Activated CD8-positive, alpha-beta T cell treated with anti-CD3 and anti-CD28 coated beads, Interleukin-2, amount 10 ng/mL, durations not matched to agents 7 days and 5 days (primary cell): Measurements from ENCODE around the gene CEP131. TPM values are rescaled to one million over a fixed set of nuclear protein-coding genes. Genes with fewer than 3 reads are reported as not detected.
"Not testable (repeated sequence)": the region's sequence is repeated elsewhere in the genome, so short reads cannot be mapped to it uniquely, and the experiment has no call there.

ENCODE experiments used
- ATAC-seq: fragments of 150-1000 bp; cut with Tn5 transposase; one replicate; pipeline ENCODE4 v1.10.0; 2021; ENCODE audit warnings: moderate library complexity
- CTCF ChIA-PET: fragments of 350-600 bp; sonication (Branson Sonifier 250); formaldehyde crosslinking; loops from one replicate; lab custom pipeline; 2021; ENCODE audit warnings: antibody characterized with exemption; lab: Charles Lee
- POLR2A ChIA-PET: fragments of 350-600 bp; sonication (Branson Sonifier 250); formaldehyde crosslinking; loops from one replicate; lab custom pipeline; 2021; ENCODE audit warnings: antibody characterized with exemption; lab: Charles Lee
- DNase-seq: peaks from one replicate; pipeline ENCODE4 v3.0.0-alpha.2; 2020
- H3K27ac Mint-ChIP-seq: one replicate; pipeline ENCODE4 v1.8.0; 2021; ENCODE audit warnings: mild to moderate bottlenecking, mixed read lengths
- H3K27me3 Mint-ChIP-seq: one replicate; pipeline ENCODE4 v1.8.0; 2021; ENCODE audit warnings: low read depth, mixed read lengths
- H3K36me3 Mint-ChIP-seq: one replicate; pipeline ENCODE4 v1.8.0; 2021; ENCODE audit warnings: low read depth, mixed read lengths
- H3K4me1 Mint-ChIP-seq: one replicate; pipeline ENCODE4 v1.8.0; 2021; ENCODE audit warnings: low read depth, mixed read lengths
- H3K4me3 Mint-ChIP-seq: one replicate; pipeline ENCODE4 v1.8.0; 2021; ENCODE audit warnings: mild to moderate bottlenecking, mixed read lengths
- H3K9me3 Mint-ChIP-seq: one replicate; pipeline ENCODE4 v1.8.0; 2022; ENCODE audit warnings: mixed read lengths; ENCODE audit not compliant: insufficient read depth
- total RNA-seq, 2 experiments: library from RNA; stranded (reverse); gene quantifications; one replicate each; pipeline ENCODE4 v1.2.3, GENCODE V29; 2021

Gene CEP131
- total RNA-seq, 2 experiments from 2014 or later = 17.9 to 19.0 TPM

DNA sequence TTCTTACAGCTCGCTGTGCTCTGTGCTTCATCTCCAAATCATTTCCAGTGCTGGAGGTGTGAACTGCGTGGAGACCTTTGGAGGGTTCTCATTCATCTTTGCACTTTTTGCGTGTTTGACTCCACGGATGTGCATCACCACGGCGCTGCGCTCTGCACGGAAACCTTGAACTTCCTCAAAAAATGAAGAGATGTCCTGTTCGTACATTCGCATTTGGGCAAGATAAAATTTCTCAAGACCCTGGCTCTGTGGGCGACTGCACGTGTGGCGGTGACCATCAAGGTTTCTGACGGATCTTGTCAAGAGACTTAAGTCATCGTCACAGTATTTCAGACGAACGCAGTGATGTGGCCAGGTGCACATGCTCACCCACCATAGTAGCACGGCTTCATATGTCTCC is 67.8 kb downstream of the CEP131 start:
- ChIA-PET CTCF (no interaction called here), POLR2A (no interaction called here)
- peaks cover 1% of the 10 kb centered on the region for H3K4me1 Mint-ChIP-seq
- DNase-seq (no peak), ATAC-seq (no peak)
- no peaks in the 10 kb centered on the region for H3K36me3 Mint-ChIP-seq
- no peak overlapping the region for H3K27ac Mint-ChIP-seq
- no peaks in the 10 kb centered on the region for H3K27me3 Mint-ChIP-seq
- H3K9me3 Mint-ChIP-seq = no peaks in the 10 kb centered on the region
- H3K4me3 Mint-ChIP-seq = no peak overlapping the region

DNA sequence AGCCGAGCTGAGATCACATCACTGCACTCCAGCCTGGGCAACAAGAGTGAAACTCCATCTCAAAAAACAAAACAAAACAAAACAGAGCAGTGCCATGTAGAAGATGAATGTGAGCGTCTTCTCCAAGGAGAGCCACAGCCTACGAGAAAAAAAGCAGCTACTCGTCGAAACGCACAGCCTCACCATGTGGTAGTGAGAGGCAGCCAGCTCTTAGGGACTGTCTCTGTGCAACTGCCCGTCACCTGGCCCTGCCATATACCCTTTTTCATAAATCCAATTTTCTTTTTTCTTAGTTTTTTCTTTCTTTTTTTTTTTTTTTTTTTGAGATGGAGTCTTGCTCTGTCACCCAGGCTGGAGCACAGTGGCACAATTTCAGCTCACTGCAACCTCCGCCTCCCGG is 68.7 kb downstream of the CEP131 start:
- H3K4me3 Mint-ChIP-seq, H3K27me3 Mint-ChIP-seq, H3K27ac Mint-ChIP-seq, H3K9me3 Mint-ChIP-seq, CTCF ChIA-PET, ATAC-seq, DNase-seq, POLR2A ChIA-PET, H3K4me1 Mint-ChIP-seq, H3K36me3 Mint-ChIP-seq: not testable (repeated sequence)

DNA sequence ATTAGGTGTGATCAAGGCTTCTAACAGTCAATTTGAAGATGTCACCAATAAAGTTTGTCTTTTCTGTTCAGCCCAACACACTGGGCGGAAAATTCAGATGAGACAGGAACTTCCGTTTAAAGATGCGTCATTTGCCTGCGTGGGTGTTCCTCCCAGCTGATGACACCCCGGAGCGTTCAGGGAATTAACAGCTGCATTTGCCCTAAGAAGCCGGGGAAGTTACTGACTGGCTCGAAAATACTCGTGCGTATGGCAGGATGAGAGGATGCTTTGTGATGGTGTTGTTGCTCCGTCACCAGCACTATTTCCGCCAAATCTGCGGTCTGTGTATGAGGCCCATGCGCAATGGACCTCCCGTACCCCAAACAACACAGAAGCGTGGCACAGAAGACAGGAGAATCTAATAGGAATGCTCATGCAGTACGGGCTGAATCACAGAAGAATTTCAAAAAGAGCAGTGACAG is 69.4 kb downstream of the CEP131 start:
- ATAC-seq (no peak), DNase-seq (no peak)
- CTCF ChIA-PET = no interaction called here
- POLR2A ChIA-PET = no interaction called here
- Mint-ChIP-seq H3K9me3 (no peaks in the 10 kb centered on the region), H3K27me3 (no peaks in the 10 kb centered on the region), H3K36me3 (no peaks in the 10 kb centered on the region), H3K27ac (no peak overlapping the region), H3K4me1 (no peaks in the 10 kb centered on the region), H3K4me3 (no peak overlapping the region)

DNA sequence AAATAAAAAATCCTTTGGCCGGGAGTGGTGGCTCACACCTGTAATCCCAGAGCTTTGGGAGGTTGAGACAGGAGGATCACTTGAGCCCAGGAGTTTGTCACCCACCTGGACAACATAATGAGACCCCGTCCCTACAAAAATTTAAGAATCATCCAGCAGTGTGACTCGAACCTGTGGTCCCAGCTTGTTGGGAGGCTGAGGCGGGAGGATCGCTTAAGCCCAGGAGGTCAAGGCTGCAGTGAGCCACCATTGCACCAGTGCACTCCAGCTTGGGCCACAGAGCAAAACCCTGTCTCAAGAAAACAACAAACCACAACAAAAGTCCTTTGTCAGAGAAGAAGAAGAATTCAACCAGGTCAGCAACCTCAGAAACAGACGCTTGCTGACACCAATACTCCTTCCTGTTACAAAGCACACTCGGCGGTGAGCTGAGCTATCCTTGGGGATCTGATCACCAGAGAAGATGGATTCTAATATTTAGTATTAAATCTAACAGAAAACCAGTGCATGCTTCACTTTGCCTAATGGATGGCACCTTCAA is 70.4 kb downstream of the CEP131 start:
- ATAC-seq (no peak), DNase-seq (no peak)
- Mint-ChIP-seq H3K27ac (no peak overlapping the region), H3K9me3 (no peaks in the 10 kb centered on the region), H3K27me3 (no peaks in the 10 kb centered on the region), H3K4me3 (no peak overlapping the region), H3K36me3 (no peaks in the 10 kb centered on the region), H3K4me1 (no peaks in the 10 kb centered on the region)
- POLR2A ChIA-PET = interaction anchor here (0.6 kb wide), 1 partner anchor 41 kb away, joined by 3 read pairs; no protein-coding TSS in a partner anchor
- CTCF ChIA-PET = no interaction called here

DNA sequence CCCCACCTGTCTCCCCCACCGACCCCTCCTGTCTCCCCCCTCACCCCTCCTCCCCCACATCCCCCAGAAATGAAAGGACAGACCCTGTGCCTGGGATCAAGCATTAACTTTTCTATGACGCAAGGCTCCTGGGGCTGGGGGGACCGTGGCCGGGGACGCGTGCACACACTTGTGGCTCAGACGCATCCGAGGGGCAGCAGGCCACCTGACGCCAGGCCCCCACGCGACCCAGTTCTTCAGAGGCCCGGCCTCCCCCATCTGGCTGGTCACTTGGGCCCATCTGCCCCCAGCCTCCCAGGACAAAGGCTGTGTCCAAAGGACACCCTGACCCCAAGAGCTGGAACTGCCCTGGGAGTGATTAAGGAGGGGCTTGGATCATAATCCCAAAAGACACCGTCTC is 71.5 kb downstream of the CEP131 start:
- Mint-ChIP-seq H3K36me3 (no peaks in the 10 kb centered on the region), H3K4me1 (no peaks in the 10 kb centered on the region), H3K27me3 (no peaks in the 10 kb centered on the region), H3K4me3 (no peak overlapping the region), H3K27ac (no peak overlapping the region), H3K9me3 (no peaks in the 10 kb centered on the region)
- DNase-seq (no peak), ATAC-seq (no peak)
- ChIA-PET POLR2A (no interaction called here), CTCF (interaction anchor here (1.0 kb wide), 1 partner anchor 17 kb away, joined by 3 read pairs; no protein-coding TSS in a partner anchor)

DNA sequence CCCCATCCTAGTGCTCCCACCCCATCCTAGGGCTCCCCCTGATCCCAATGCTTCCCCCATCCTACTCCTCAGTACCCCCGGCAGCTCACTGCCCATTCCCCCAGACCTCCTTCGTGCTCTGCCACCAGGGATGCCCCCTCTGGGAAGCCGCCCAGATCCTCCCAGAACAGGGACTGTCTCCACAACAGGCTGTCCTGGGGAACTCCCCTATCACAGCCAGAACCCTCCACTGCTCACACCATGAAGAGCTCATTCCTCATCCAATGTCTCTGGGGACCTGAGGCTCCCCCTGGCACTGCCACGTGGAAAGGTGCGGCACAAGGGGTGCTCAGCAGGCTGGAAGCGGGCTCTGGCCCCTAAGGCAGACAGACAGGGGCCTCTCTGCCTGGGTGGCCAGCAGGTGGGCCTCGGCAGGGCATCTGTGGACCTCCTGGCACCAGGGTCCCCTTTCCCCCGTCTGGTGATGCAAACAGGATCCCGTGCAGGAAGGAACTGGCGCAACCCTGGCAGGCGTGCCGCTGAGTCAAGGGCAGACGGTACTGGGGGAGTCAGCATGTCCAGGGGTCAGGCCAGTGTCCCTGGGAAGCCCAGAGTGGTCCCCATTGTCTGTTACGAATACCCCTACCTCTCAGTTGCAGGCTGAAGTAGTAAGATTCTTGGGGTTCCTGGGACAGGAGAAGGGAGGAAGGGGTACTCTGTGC is 72.2 kb downstream of the CEP131 start:
- Mint-ChIP-seq H3K27me3 (no peaks in the 10 kb centered on the region), H3K36me3 (no peaks in the 10 kb centered on the region), H3K4me1 (no peaks in the 10 kb centered on the region), H3K27ac (no peak overlapping the region), H3K4me3 (no peak overlapping the region), H3K9me3 (no peaks in the 10 kb centered on the region)
- ChIA-PET POLR2A (interaction anchor here (0.7 kb wide), 1 partner anchor 15 kb away, joined by 3 read pairs; the partner anchor contains the start of gene PVALEF), CTCF (no interaction called here)
- DNase-seq (no peak), ATAC-seq (no peak)

DNA sequence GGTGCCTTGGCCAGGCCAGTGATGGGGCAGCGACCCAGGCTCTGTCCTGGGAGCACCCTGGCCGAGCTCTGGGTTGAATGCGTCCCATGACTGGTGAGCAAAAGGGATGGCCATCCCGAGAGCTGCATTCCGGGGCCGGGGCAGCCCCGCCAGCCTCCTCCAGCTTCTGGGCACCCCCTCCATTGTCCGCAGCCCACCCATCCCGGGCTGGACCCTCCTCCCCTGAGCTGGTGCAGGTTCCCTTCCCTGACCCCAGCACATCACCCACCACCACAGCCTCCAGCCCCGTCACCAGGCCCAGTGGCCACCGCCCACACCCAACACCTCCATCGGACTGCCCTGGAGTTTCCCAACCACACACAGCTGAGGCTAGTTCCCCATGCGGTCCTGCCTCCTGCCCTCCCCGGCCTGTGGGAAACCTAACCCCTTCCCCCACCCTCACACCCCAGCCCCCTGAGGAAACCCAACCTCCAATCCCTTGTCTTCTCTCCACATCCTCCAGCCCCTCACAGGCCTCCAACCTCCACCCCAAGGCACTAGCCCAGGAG is 73.7 kb downstream of the CEP131 start:
- ChIA-PET POLR2A (no interaction called here), CTCF (no interaction called here)
- H3K4me1 Mint-ChIP-seq = no peaks in the 10 kb centered on the region
- no peaks in the 10 kb centered on the region for H3K9me3 Mint-ChIP-seq
- H3K27me3 Mint-ChIP-seq = no peaks in the 10 kb centered on the region
- ATAC-seq (no peak), DNase-seq (no peak)
- no peak overlapping the region for H3K27ac Mint-ChIP-seq
- H3K4me3 Mint-ChIP-seq = no peak overlapping the region
- no peaks in the 10 kb centered on the region for H3K36me3 Mint-ChIP-seq

DNA sequence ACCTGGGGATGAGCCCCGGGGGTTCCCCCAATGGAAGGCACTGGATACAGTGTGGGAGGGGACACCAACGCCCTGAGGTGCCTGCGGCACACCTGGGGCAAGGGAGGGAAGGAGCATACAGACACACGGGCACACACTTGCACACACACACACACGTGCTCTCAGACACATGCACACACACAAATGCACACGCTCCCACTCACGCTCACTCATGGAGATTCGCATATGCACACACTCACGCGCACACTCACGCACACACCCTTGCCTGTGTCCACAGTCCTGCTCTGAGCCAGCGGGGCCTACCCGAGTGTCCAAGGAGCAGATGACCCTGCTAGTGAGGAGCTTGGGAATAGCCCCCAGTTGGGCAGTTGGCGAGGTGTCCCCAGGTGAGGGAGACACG is 74.2 kb downstream of the CEP131 start:
- Mint-ChIP-seq H3K36me3 (no peaks in the 10 kb centered on the region), H3K4me1 (no peaks in the 10 kb centered on the region), H3K27me3 (no peaks in the 10 kb centered on the region), H3K27ac (no peak overlapping the region), H3K9me3 (no peaks in the 10 kb centered on the region), H3K4me3 (no peak overlapping the region)
- ATAC-seq (no peak), DNase-seq (no peak)
- CTCF ChIA-PET = no interaction called here
- POLR2A ChIA-PET = no interaction called here

DNA sequence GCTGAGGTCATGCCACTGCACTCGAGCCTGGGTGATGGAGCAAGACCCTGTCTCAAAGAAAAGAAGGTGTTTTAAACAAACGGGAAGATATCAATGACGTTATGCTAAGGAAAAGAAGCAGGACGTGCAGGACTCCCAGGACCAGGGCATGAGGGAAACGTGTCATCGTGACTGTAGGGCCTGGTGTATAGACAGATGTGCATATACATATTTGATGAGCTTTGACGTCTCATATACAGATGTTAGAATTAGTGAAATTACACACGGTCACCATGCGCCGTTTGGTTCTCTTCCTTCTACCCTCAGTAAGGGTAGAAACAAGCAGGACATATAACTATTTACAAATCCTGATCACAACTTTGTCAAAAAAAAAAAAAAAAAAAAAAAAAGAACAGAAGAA is 75.1 kb downstream of the CEP131 start:
- no peaks in the 10 kb centered on the region for H3K36me3 Mint-ChIP-seq
- DNase-seq (no peak), ATAC-seq (no peak)
- ChIA-PET CTCF (no interaction called here), POLR2A (interaction anchor here (0.8 kb wide), 1 partner anchor 93 kb away, joined by 3 read pairs; no protein-coding TSS in a partner anchor)
- H3K27me3 Mint-ChIP-seq = no peaks in the 10 kb centered on the region
- no peak overlapping the region for H3K4me3 Mint-ChIP-seq
- H3K9me3 Mint-ChIP-seq = no peaks in the 10 kb centered on the region
- H3K4me1 Mint-ChIP-seq = no peaks in the 10 kb centered on the region
- no peak overlapping the region for H3K27ac Mint-ChIP-seq

DNA sequence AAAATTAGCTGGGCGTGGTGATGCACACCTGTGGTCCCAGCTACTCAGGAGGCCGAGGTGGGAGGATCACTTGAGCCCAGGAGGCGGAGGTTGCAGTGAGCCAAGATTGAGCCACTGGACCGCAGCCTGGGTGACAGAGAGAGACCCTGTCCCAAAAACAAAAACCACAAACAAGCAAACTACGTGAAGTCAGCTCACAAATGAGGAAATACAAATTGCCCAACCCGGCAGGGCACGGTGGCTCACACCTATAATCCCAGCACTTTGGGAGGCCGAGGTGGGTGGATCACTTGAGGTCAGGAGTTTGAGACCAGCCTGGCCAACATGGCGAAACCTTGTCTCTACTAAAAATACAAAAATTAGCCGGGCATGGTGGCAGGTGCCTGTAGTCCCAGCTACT is 76.6 kb downstream of the CEP131 start:
- H3K9me3 Mint-ChIP-seq, H3K4me1 Mint-ChIP-seq, CTCF ChIA-PET, H3K4me3 Mint-ChIP-seq, DNase-seq, H3K27ac Mint-ChIP-seq, H3K36me3 Mint-ChIP-seq, ATAC-seq, POLR2A ChIA-PET, H3K27me3 Mint-ChIP-seq: not testable (repeated sequence)

DNA sequence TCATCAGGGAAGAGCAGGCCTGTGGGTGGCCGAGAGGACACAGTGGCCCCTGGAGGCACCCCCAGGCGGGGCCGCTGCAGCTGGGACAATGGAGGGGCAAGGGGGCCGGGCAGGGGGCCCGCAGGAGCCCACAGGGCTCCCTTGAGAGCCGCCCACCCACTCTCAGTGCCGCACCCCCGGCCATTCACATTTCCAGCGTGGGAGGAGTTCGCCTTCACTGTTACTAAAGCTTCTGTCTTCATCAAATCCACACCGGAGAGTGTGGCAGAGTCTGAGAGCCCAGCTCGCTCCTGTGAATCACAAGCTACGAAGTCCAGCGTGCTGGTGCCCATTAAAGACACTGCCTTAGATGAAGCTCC is 78.4 kb downstream of the CEP131 start:
- ChIA-PET CTCF (interaction anchor here (0.9 to 1.5 kb wide), 3 partner anchors 56 to 155 kb away, joined by 3 read pairs; partner anchors contain the start of gene TEPSIN), POLR2A (interaction anchor here (1.0 kb wide), 1 partner anchor 94 kb away, joined by 5 read pairs; the partner anchor contains the start of genes NDUFAF8 and TEPSIN)
- no peaks in the 10 kb centered on the region for H3K27me3 Mint-ChIP-seq
- DNase-seq (no peak), ATAC-seq (no peak)
- H3K36me3 Mint-ChIP-seq = no peaks in the 10 kb centered on the region
- H3K4me1 Mint-ChIP-seq = no peaks in the 10 kb centered on the region
- no peak overlapping the region for H3K27ac Mint-ChIP-seq
- no peaks in the 10 kb centered on the region for H3K9me3 Mint-ChIP-seq
- H3K4me3 Mint-ChIP-seq = no peak overlapping the region
